CD1c-positive myeloid dendritic cell (primary cell): Measurements from ENCODE around the gene TMEM132D.

Experiments used
- DNase-seq: peaks from one replicate; pipeline ENCODE4 v3.0.0-alpha.2; 2016; ENCODE audit errors: extremely low spot score

TMEM132D gene

GRCh38 chr12:129102233-129102632 is 801.6 kb downstream of the TMEM132D start:
- DNase-seq: no peak

GRCh38 chr12:129101816-129102215 is 802.0 kb downstream of the TMEM132D start:
- no peak for DNase-seq

- DNase-seq: no peak
Observed at GRCh38 chr12:129101404-129101803, 802.4 kb downstream of the TMEM132D start.

GRCh38 chr12:129097451-129097850 is 806.4 kb downstream of the TMEM132D start:
- no peak for DNase-seq

- DNase-seq: no peak
Observed at GRCh38 chr12:129096968-129097367, 806.9 kb downstream of the TMEM132D start.

GRCh38 chr12:129096184-129096583 is 807.6 kb downstream of the TMEM132D start:
- DNase-seq: no peak

GRCh38 chr12:129089576-129089975 is 814.2 kb downstream of the TMEM132D start:
- DNase-seq: no peak

- no peak for DNase-seq
Observed at GRCh38 chr12:129084875-129085826, 818.7 kb downstream of the TMEM132D start.

- DNase-seq: no peak
Observed at GRCh38 chr12:129083121-129083840, 820.5 kb downstream of the TMEM132D start.

- DNase-seq: no peak
Observed at GRCh38 chr12:129082441-129082840, 821.4 kb downstream of the TMEM132D start.

- no peak for DNase-seq
Observed at GRCh38 chr12:129081755-129082250, 822.0 kb downstream of the TMEM132D start.

GRCh38 chr12:129080821-129081220 is 823.0 kb downstream of the TMEM132D start:
- no peak for DNase-seq

GRCh38 chr12:129080391-129080790 is 823.4 kb downstream of the TMEM132D start:
- DNase-seq: no peak

GRCh38 chr12:129079719-129080118 is 824.1 kb downstream of the TMEM132D start:
- DNase-seq: no peak

GRCh38 chr12:129076441-129077320 is 827.1 kb downstream of the TMEM132D start:
- DNase-seq: no peak

GRCh38 chr12:129075460-129076208 is 828.2 kb downstream of the TMEM132D start:
- no peak for DNase-seq

- no peak for DNase-seq
Observed at GRCh38 chr12:129074379-129074778, 829.4 kb downstream of the TMEM132D start.

GRCh38 chr12:129073157-129073915 is 830.5 kb downstream of the TMEM132D start:
- DNase-seq: no peak

GRCh38 chr12:129071362-129071761 is 832.5 kb downstream of the TMEM132D start:
- DNase-seq: no peak

GRCh38 chr12:129069886-129070285 is 833.9 kb downstream of the TMEM132D start:
- DNase-seq: no peak
